Cardiac septum (tissue), 1 donor: ENCODE data around the gene TRPM3. TPM values are rescaled to one million over a fixed set of nuclear protein-coding genes. Genes with fewer than 3 reads are reported as not detected.
"Not testable (repeated sequence)": the region's sequence is repeated elsewhere in the genome, so short reads cannot be mapped to it uniquely, and the experiment has no call there.

Source experiments
- DNase-seq: peaks from one replicate; pipeline ENCODE4 v3.0.0-alpha.2; 2020; ENCODE audit warnings: low spot score
- intact Hi-C: fragments of 100-400 bp; cut with DNase I; formaldehyde crosslinking; loops from one replicate; pipeline ENCODE4 v1.14.0; 2022
- total RNA-seq: library from RNA; stranded (reverse); fragmentation: NEBNext Ultra II Directional; extraction: Animal tissue kit (Norgen Biotek cat#: 25700); gene quantifications from one replicate; pipeline ENCODE4 v1.2.1, GENCODE V29; 2021
- donor health status: DM: no; HTN: no; CAD: no.

The TRPM3 gene
- total RNA-seq, 1 donor from 2014 or later, result 0.51 TPM

DNA sequence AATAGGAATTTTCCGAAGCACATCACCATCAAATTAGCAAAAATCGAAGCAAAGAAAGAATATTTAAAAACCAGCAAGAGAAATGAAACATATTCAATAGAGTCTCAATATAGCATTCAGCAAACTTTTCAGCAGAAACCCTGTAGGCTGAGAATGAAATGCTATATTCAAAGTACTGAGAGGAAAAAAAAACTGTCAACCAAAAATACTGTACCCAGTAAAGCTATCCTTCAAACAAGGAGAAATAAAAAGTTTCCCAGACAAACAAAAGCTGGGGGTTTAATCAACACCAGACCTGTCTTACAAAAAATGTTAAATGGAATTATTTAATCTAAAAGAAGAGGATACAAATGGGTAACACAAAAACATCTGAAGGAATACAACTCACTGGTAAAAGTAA, 116.0 kb downstream of the TRPM3 start:
- intact Hi-C loops, result no loop called here
- DNase-seq, result no peak

- intact Hi-C loops, result loop anchor here (5.0 kb wide), 1 partner anchor 362 kb away; no protein-coding TSS in a partner anchor
- no peak for DNase-seq
Observed at GRCh38 chr9:71004196-71004595, 117.2 kb downstream of the TRPM3 start.

DNA sequence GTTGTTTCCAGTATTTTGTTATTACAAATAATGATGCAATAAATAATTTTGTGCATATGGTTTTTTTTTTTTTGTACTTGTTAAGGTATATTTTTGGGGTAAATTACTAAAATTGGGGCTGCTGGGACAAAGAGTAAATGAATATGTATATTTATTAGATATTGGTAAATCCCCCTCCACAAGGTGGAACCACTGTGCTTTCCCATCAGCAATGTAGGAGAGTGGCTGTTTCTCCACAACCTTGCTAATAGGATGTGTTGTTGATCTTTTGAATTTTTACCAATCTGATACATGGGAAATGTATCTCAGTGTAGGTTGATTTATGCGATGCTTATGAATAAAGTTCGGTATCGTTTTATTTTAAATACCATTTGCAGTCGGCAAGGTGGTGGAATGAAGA, 118.1 kb downstream of the TRPM3 start:
- intact Hi-C loops, result loop anchor here (5.0 kb wide), 1 partner anchor 361 kb away; no protein-coding TSS in a partner anchor
- DNase-seq, result no peak

DNA sequence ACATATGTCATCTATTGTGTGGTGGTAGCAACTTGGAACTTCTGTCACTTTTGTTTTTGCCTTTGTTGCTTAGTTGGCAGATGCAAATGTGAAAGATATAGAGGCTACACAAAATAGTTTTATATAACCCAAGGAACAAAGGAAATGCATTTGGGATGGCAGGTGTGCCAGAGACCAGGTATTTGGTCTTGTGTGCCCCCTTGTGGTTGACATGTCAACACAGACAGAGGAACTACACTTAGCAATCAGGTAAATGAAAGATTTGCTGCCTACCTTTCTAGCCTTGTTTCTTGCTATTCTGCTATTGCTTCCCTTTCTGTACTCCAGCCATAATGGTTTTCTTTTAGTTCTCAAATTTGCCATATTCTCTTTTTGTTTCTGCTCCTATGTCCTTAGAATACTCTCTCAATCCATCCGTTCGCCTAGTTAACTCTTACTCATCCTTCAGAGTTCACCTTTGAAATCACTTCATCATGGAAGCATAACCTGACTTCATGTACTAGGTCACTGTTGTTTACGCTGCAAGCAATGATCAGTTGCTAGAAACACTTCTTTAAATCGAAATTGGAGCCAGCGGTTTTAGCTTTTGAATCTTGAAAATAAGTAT, 119.5 kb downstream of the TRPM3 start:
- intact Hi-C loops, result loop anchor here (5.0 kb wide), 1 partner anchor 360 kb away; no protein-coding TSS in a partner anchor
- no peak for DNase-seq

GRCh38 chr9:70998962-70999361, 122.5 kb downstream of the TRPM3 start:
- intact Hi-C loops, result loop anchor here (10.0 kb wide), 1 partner anchor 74 kb away; no protein-coding TSS in a partner anchor
- DNase-seq, result no peak

DNA sequence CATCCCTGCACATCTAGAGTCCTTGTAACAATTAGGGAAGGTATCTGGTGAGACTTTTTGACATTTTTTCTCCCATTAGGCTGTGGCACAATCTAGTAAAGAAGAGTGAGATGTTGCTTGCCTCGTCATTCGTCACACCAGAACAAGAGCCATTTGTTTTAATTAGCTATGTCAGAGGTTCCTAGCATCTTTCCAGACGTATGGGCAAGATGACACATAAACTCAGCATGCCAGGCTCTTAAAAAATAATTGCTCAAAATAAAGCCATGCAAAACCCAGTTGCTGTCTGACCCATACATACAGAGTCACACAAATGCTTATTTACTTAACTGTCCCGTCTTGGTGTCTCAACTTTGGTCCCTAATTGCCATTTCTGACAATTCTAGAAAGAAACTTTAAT, 125.9 kb downstream of the TRPM3 start:
- no peak for DNase-seq
- intact Hi-C loops, result loop anchor here (10.0 kb wide), 1 partner anchor 71 kb away; no protein-coding TSS in a partner anchor

GRCh38 chr9:70994582-70994981, 126.8 kb downstream of the TRPM3 start:
- intact Hi-C loops, result loop anchor here (10.0 kb wide), 1 partner anchor 70 kb away; no protein-coding TSS in a partner anchor
- no peak for DNase-seq

DNA sequence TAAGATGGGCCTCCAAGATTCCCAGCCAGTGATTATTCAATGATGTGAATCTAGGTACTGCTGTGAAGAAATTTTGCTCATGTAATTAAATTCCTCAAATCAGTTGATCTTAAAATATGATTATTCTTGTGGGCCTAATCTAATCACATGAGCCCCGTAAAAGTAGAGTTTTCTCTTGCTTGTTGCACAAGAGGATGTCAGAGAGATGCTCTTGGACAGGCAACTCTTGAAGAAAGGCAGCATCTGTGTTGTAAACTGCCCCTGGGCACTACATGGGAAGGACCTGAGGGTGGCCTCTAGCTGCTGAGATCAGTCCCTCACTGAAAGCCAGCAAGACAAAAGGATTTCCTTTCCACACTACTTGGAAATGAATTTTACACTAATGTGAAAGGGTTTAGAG, 132.9 kb downstream of the TRPM3 start:
- intact Hi-C loops, result no loop called here
- DNase-seq, result no peak

DNA sequence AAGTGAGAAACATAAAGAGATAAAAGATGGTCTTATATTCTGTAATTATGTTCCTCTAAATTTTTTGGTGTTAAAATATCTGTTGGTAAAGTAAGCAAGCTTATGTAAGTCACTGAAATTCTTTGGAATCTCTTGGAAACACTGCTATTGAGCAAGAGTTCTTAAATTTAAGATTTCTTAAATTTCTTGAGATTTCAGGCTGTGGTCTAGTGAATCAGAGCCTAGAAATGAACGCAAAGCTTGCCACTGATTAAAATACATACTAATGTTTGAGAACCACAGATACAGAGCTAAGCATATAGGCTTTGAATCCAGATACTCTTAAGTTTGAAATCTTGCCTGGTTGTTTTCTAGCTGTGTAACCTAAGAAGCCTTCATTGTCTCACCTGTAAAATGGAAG, 133.4 kb downstream of the TRPM3 start:
- no peak for DNase-seq
- intact Hi-C loops, result no loop called here

GRCh38 chr9:70986984-70987383, 134.4 kb downstream of the TRPM3 start:
- DNase-seq, result no peak
- intact Hi-C loops, result no loop called here

- intact Hi-C loops, result no loop called here
- DNase-seq, result no peak
Observed at GRCh38 chr9:70983723-70984295, 137.6 kb downstream of the TRPM3 start.

DNA sequence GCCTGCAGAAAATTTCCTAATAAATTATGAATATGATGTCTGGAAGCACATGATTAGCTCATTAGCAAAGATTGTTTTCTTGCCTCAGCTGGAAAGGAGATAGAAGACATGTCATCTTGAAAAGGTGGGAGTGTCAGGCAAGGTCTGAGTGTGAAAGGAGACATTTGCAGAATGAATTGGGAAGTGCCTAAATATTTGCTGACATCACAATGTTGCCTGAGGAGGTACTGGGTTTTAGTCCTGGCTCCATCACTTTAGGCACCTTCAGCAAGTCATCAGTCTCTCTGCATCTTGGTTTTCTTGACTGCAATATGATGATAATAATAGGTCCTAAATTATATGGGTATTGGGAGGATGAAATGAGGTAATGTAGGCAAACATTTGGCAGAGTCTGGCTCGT, 140.1 kb downstream of the TRPM3 start:
- DNase-seq, result no peak
- intact Hi-C loops, result no loop called here

GRCh38 chr9:70979966-70980365, 141.5 kb downstream of the TRPM3 start:
- intact Hi-C loops, result no loop called here
- no peak for DNase-seq

DNA sequence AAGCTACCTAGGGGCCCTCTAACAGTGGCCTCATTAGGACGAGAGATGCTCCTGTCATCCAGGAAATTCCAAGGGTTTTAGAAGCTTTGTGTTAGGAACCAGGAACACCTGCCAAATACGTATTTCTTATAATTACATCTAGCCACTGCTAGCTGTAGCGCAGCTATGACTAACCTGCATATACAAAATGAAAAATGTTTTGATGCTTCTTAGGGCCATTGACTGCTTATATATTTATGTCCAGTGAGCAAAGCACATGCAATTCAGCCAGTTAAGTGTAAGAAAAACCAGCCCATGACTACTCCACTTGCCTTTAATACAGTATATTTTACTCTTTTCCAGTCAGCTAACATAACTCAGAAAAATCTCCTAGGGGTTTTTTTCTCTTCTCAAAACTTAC, 143.3 kb downstream of the TRPM3 start:
- intact Hi-C loops, result no loop called here
- DNase-seq, result no peak

DNA sequence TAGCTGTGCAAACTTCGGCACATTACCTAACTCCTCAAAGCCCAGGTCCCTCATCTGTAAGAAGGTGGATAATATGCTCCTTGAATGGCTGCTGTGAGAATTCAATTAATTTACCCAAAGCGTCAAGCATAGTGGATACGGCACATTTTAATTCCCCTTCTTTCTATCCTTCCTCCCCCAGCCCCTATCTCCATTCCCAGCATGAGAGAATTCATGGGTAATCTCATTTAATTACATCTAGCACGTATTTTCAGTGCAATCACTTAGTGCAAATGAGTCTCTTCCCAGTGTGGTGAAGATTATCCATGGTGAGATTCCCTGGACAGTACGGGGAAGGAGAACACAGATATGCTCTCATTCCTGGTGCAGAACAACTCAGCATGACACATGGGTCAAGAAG, 145.6 kb downstream of the TRPM3 start:
- intact Hi-C loops, result no loop called here
- no peak for DNase-seq

GRCh38 chr9:70971723-70972122, 149.7 kb downstream of the TRPM3 start:
- DNase-seq, result no peak
- intact Hi-C loops, result no loop called here

DNA sequence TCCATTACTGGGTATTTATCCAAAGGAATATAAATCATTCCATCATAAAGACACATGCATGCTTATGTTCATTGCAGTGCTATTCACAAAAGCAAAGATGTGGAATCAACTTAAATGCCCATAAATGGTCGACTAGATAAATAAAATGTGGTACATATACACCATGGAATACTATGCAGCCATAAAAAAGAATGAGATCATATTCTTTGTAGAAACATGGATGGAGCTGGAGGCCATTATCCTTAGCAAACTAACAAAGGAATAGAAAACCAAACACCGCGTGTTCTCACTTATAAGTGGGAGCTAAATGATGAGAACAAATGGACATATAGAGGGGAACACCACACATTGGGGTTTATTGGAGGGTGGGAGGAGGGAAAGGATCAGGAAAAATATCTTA, 155.0 kb downstream of the TRPM3 start:
- intact Hi-C loops, DNase-seq: not testable (repeated sequence)

- intact Hi-C loops, result no loop called here
- no peak for DNase-seq
Observed at GRCh38 chr9:70964861-70965260, 156.6 kb downstream of the TRPM3 start.

DNA sequence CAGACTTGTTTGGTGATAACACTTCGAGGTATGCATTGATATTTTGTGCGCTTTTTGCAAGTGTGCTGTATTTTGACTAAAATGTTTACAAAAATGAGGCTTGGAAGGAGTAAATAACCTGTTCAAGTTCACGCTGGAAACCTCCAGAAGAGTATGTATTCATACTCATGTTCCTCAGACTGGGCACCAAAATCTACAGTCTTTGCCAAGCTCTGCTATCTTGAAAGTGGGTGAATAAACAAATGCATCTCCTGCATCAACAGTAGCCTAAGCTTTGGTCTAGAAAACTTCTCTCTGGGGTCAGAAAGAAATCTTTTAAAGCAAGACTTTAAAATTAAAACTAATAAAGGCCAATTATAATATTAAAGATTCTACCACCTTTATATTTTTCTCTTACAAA, 157.9 kb downstream of the TRPM3 start:
- no peak for DNase-seq
- intact Hi-C loops, result no loop called here

DNA sequence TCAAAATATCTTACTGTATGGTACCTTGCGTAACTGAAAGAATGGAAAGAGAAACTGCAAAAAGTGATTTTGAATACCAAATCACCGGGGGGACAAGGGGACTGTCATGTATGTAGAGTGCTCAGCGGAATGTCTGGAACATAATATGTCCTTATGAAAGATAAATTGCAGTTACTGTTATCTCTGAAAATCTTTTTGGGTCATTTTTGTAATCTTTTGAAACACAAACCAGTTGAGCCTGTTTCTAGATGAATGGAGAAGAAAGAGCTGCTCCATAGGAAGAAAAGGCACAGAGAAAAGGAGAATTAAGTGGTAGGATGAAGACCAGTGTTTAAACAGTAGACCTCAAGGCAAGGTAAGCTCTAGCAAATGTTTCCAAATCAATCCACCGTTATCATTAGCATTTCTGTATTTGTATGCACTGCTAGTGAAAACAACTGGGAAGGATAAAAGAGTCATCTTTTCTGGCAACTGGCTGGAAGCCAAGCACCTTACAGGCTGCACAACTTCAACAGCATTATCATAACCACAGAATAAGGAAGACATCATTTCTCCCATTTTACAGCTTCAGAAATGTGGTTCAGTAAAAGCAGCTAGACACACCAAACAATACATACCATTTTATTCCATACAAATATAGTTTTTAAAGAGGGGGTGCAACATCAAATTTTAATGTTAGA, 158.5 kb downstream of the TRPM3 start:
- intact Hi-C loops, result no loop called here
- no peak for DNase-seq

- no peak for DNase-seq
- intact Hi-C loops, result no loop called here
Observed at GRCh38 chr9:70959366-70959765, 162.1 kb downstream of the TRPM3 start.
